BE2C (cell line): ENCODE data around the gene RBAK.
"Not testable (repeated sequence)": the region's sequence is repeated elsewhere in the genome, so short reads cannot be mapped to it uniquely, and the experiment has no call there.

Experiments
- DNase-seq: peaks from one replicate; pipeline ENCODE4 v3.0.0-alpha.2; 2020
- H3K27me3 ChIP-seq: fragments of 250-450 bp; sonication (Bioruptor Pico); 2 replicates; pipeline ENCODE4 v1.5.1; 2020; ENCODE audit warnings: mild to moderate bottlenecking
- H3K36me3 ChIP-seq: fragments of 250-450 bp; sonication (Bioruptor Pico); 2 replicates; pipeline ENCODE4 v1.5.1; 2020; ENCODE audit warnings: mild to moderate bottlenecking
- H3K4me1 ChIP-seq: fragments of 250-450 bp; sonication (Bioruptor Pico); 2 replicates; pipeline ENCODE4 v1.5.1; 2020
- H3K4me3 ChIP-seq: 2 replicates; pipeline ENCODE4 v1.5.1; 2011; ENCODE audit warnings: low read depth, low read length
- H3K9me3 ChIP-seq: fragments of 250-450 bp; sonication (Bioruptor Pico); 2 replicates; pipeline ENCODE4 v1.5.1; 2020
- CTCF ChIP-seq: IDR thresholded peaks from 2 replicates; pipeline ENCODE4 v1.5.1; 2012; ENCODE audit warnings: mild to moderate bottlenecking, low read depth, low read length

The RBAK gene

GRCh38 chr7:5001003-5001402, 44.7 kb upstream of the RBAK start:
- Histone ChIP-seq H3K27me3 (no peaks in the 10 kb centered on the region), H3K9me3 (no peaks in the 10 kb centered on the region), H3K4me3 (no peak overlapping the region), H3K36me3 (peaks cover 6% of the 10 kb centered on the region; the same call in 1 of the 2 replicates), H3K4me1 (no peaks in the 10 kb centered on the region)
- no peak for DNase-seq
- no peak for TF ChIP-seq CTCF

- H3K36me3 ChIP-seq: peaks cover 3% of the 10 kb centered on the region; the same call in 1 of the 2 replicates
- DNase-seq: no peak
- no peak for TF ChIP-seq CTCF
- no peaks in the 10 kb centered on the region for H3K4me1 ChIP-seq
- no peak overlapping the region for H3K4me3 ChIP-seq
- H3K27me3 ChIP-seq: no peaks in the 10 kb centered on the region
- H3K9me3 ChIP-seq: no peaks in the 10 kb centered on the region
Observed at GRCh38 chr7:5001911-5002310, 43.7 kb upstream of the RBAK start.

- Histone ChIP-seq H3K4me3 (no peak overlapping the region), H3K27me3 (no peaks in the 10 kb centered on the region)
- DNase-seq: no peak
Observed at GRCh38 chr7:5005066-5005465, 40.6 kb upstream of the RBAK start.

GRCh38 chr7:5012985-5013384, 32.7 kb upstream of the RBAK start:
- no peaks in the 10 kb centered on the region for H3K4me1 ChIP-seq
- no peak overlapping the region for H3K4me3 ChIP-seq
- TF ChIP-seq CTCF: no peak
- no peaks in the 10 kb centered on the region for H3K36me3 ChIP-seq
- H3K27me3 ChIP-seq: no peaks in the 10 kb centered on the region
- H3K9me3 ChIP-seq: no peaks in the 10 kb centered on the region
- no peak for DNase-seq

More at GRCh38 chr7:5005066-5005465, 40.6 kb upstream of the RBAK start:
- Histone ChIP-seq H3K9me3 (no peaks in the 10 kb centered on the region), H3K36me3 (no peaks in the 10 kb centered on the region), H3K4me1 (no peaks in the 10 kb centered on the region)
- TF ChIP-seq CTCF: no peak

GRCh38 chr7:5015936-5016335, 29.7 kb upstream of the RBAK start:
- H3K9me3 ChIP-seq, DNase-seq, H3K4me1 ChIP-seq, H3K27me3 ChIP-seq, H3K36me3 ChIP-seq, H3K4me3 ChIP-seq: not testable (repeated sequence)

- H3K36me3 ChIP-seq, H3K4me3 ChIP-seq, DNase-seq, H3K4me1 ChIP-seq, H3K9me3 ChIP-seq, H3K27me3 ChIP-seq: not testable (repeated sequence)
Observed at GRCh38 chr7:5017626-5018025, 28.0 kb upstream of the RBAK start.

GRCh38 chr7:5020098-5020497, 25.6 kb upstream of the RBAK start:
- TF ChIP-seq CTCF: no peak
- Histone ChIP-seq H3K36me3 (no peaks in the 10 kb centered on the region), H3K27me3 (no peaks in the 10 kb centered on the region), H3K4me3 (no peak overlapping the region), H3K4me1 (no peaks in the 10 kb centered on the region), H3K9me3 (no peaks in the 10 kb centered on the region)
- DNase-seq: no peak

- not testable (repeated sequence) for H3K9me3 ChIP-seq, H3K36me3 ChIP-seq, H3K27me3 ChIP-seq, H3K4me1 ChIP-seq, H3K4me3 ChIP-seq, DNase-seq
Observed at GRCh38 chr7:5020976-5021550, 24.6 kb upstream of the RBAK start.

GRCh38 chr7:5023626-5024025, 22.0 kb upstream of the RBAK start:
- not testable (repeated sequence) for H3K4me3 ChIP-seq, H3K27me3 ChIP-seq, H3K36me3 ChIP-seq, DNase-seq, H3K4me1 ChIP-seq, H3K9me3 ChIP-seq

GRCh38 chr7:5027796-5028410, 17.8 kb upstream of the RBAK start:
- not testable (repeated sequence) for H3K36me3 ChIP-seq, DNase-seq, H3K4me1 ChIP-seq, H3K27me3 ChIP-seq, H3K4me3 ChIP-seq, H3K9me3 ChIP-seq

GRCh38 chr7:5033186-5033585, 12.5 kb upstream of the RBAK start:
- H3K9me3 ChIP-seq, H3K4me1 ChIP-seq, DNase-seq, H3K36me3 ChIP-seq, H3K4me3 ChIP-seq, H3K27me3 ChIP-seq: not testable (repeated sequence)
